Lower leg skin (tissue), 4 donors: Measurements from ENCODE around the gene UBE2V1. TPM values are rescaled to one million over a fixed set of nuclear protein-coding genes. Genes with fewer than 3 reads are reported as not detected.

Source experiments
- DNase-seq, 2 donors: peaks; one replicate each; pipeline ENCODE4 v3.0.0-alpha.2; 2019; ENCODE audit warnings: low spot score in 2 of 2
- H3K4me3 ChIP-seq: fragments of 200-600 bp; sonication (generic); 2 replicates; pipeline ENCODE4 v1.5.1; 2017; ENCODE audit warnings: mild to moderate bottlenecking, low read depth; ENCODE audit not compliant: poor library complexity, severe bottlenecking
- CTCF ChIP-seq, 3 donors: fragments of 450-650 bp; IDR thresholded peaks; one replicate each; pipeline ENCODE4 v1.5.1; 2016; ENCODE audit warnings: antibody characterized with exemption in 3 of 3, mild to moderate bottlenecking in 3 of 3, moderate library complexity in 2 of 3
- POLR2A ChIP-seq, 2 donors: fragments of 450-650 bp; IDR thresholded peaks; one replicate each; pipeline ENCODE4 v1.6.1; 2016 to 2017; ENCODE audit warnings: antibody characterized with exemption in 2 of 2, mild to moderate bottlenecking in 1 of 2, moderate library complexity in 1 of 2
- WGBS, 2 donors: methylation state at CpG; one replicate each; pipeline ENCODE4 v1.1.5; 2018; 5-methylcytosine and 5-hydroxymethylcytosine counted together
- intact Hi-C: fragments of 100-400 bp; cut with DNase I; formaldehyde crosslinking; loops from one replicate; pipeline ENCODE4 v1.15.0; 2023; ENCODE audit warnings: low total_unique reads
- total RNA-seq, 4 donors: library from RNA; depleted of rRNA; stranded (reverse); fragments of >200 nt; gene quantifications; one replicate each; pipeline ENCODE4 v1.1.0, GENCODE V29; 2016

The UBE2V1 gene
- total RNA-seq, 4 donors from 2014 or later = 50.8 to 105 (median 75.6) TPM

GRCh38 chr20:50115591-50116367 is 2.8 kb upstream of the UBE2V1 start:
- peak overlapping the region; percentile 15 for H3K4me3 ChIP-seq
- WGBS, 2 donors = 1% methylated on average over 24 of the region's 24 CpGs
- intact Hi-C loops = no loop called here
- peak; percentile 97 to 99 for DNase-seq
- TF ChIP-seq CTCF (IDR thresholded peaks at IDR 0.05) (no peak), POLR2A (IDR thresholded peaks at IDR 0.05) (no peak)

GRCh38 chr20:50115041-50115512 is 2.1 kb upstream of the UBE2V1 start:
- 58 to 63% methylated on average over 6 of the region's 6 CpGs for WGBS, 2 donors
- H3K4me3 ChIP-seq = no peak overlapping the region
- DNase-seq = peak in 1 of 2 donors; percentile 71
- no peak for TF ChIP-seq POLR2A (IDR thresholded peaks at IDR 0.05)
- TF ChIP-seq CTCF (IDR thresholded peaks at IDR 0.05) = no peak
- intact Hi-C loops = no loop called here

GRCh38 chr20:50113420-50114224 is 672 bp upstream of the UBE2V1 start:
- TF ChIP-seq POLR2A (IDR thresholded peaks at IDR 0.05) = no peak
- no peak for TF ChIP-seq CTCF (IDR thresholded peaks at IDR 0.05)
- peak overlapping the region; percentile 96 for H3K4me3 ChIP-seq
- no peak for DNase-seq
- WGBS, 2 donors = 14 to 15% methylated on average over 11 of the region's 11 CpGs
- intact Hi-C loops = no loop called here

GRCh38 chr20:50111829-50112495 is 988 bp downstream of the UBE2V1 start:
- peak in 1 of 2 donors; percentile 72 for DNase-seq
- peak overlapping the region; percentile 96 for H3K4me3 ChIP-seq
- intact Hi-C loops = no loop called here
- no peak for TF ChIP-seq CTCF (IDR thresholded peaks at IDR 0.05)
- TF ChIP-seq POLR2A (IDR thresholded peaks at IDR 0.05) = no peak
- 5 to 6% methylated on average over 9 of the region's 9 CpGs for WGBS, 2 donors

- WGBS, 2 donors = 26 to 38% methylated on average over 10 of the region's 10 CpGs
- intact Hi-C loops = no loop called here
- no peak overlapping the region for H3K4me3 ChIP-seq
- DNase-seq = peak in 1 of 2 donors; percentile 57
- TF ChIP-seq POLR2A (IDR thresholded peaks at IDR 0.05) = no peak
- TF ChIP-seq CTCF (IDR thresholded peaks at IDR 0.05) = no peak
Observed at GRCh38 chr20:50111120-50111828, 1.7 kb downstream of the UBE2V1 start.
